Muscle layer of duodenum (tissue), 2 donors: Measurements from ENCODE around the gene SLC12A1.
A peak's percentile ranks its signal among the peaks of the same experiment; 100 is the strongest.

Source experiments
- H3K27ac ChIP-seq: one replicate; pipeline ENCODE4 v1.7.0; 2013; ENCODE audit warnings: mild to moderate bottlenecking, low read length
- H3K27me3 ChIP-seq: one replicate; pipeline ENCODE4 v1.7.0; 2013; ENCODE audit warnings: low read depth, mild to moderate bottlenecking, control low read depth, low read length
- H3K36me3 ChIP-seq, 2 donors: one replicate each; pipeline ENCODE4 v1.7.0; 2013; ENCODE audit warnings: low read length in 2 of 2, control low read depth in 1 of 2, mild to moderate bottlenecking in 1 of 2; ENCODE audit not compliant: insufficient read depth in 2 of 2, control insufficient read depth in 1 of 2
- H3K4me1 ChIP-seq, 2 donors: one replicate each; pipeline ENCODE4 v1.7.0; 2013; ENCODE audit warnings: low read length in 2 of 2, mild to moderate bottlenecking in 2 of 2, control low read depth in 1 of 2, moderate library complexity in 1 of 2; ENCODE audit not compliant: insufficient read depth in 2 of 2, control insufficient read depth in 1 of 2
- H3K4me3 ChIP-seq, 2 donors: one replicate each; pipeline ENCODE4 v1.7.0; 2013; ENCODE audit warnings: low read length in 2 of 2, low read depth in 1 of 2, mild to moderate bottlenecking in 1 of 2
- H3K9me3 ChIP-seq, 2 donors: one replicate each; pipeline ENCODE4 v1.7.0; 2013; ENCODE audit warnings: low read length in 2 of 2, control low read depth in 1 of 2, mild to moderate bottlenecking in 1 of 2; ENCODE audit not compliant: control insufficient read depth in 1 of 2
- donor health status: healthy.

Gene SLC12A1

GRCh38 chr15:48331796-48332641, 125.9 kb downstream of the SLC12A1 start:
- H3K9me3 ChIP-seq: no peaks in the 10 kb centered on the region

GRCh38 chr15:48332642-48333034, 126.5 kb downstream of the SLC12A1 start:
- H3K4me1 ChIP-seq: peaks cover 5 to 19% of the 10 kb centered on the region in 2 donors
- H3K36me3 ChIP-seq: peaks cover 16 to 23% of the 10 kb centered on the region in 2 donors
- H3K27ac ChIP-seq: no peak overlapping the region
- H3K9me3 ChIP-seq: no peaks in the 10 kb centered on the region
- H3K27me3 ChIP-seq: no peaks in the 10 kb centered on the region
- peak overlapping the region; percentile 85 to 92 for H3K4me3 ChIP-seq

More at GRCh38 chr15:48331796-48332641, 125.9 kb downstream of the SLC12A1 start:
- Histone ChIP-seq H3K36me3 (peaks cover 16 to 21% of the 10 kb centered on the region in 2 donors), H3K4me3 (peak overlapping the region; percentile 85 to 92), H3K4me1 (peaks cover 5 to 19% of the 10 kb centered on the region in 2 donors), H3K27me3 (no peaks in the 10 kb centered on the region), H3K27ac (peak overlapping the region; percentile 87)

DNA sequence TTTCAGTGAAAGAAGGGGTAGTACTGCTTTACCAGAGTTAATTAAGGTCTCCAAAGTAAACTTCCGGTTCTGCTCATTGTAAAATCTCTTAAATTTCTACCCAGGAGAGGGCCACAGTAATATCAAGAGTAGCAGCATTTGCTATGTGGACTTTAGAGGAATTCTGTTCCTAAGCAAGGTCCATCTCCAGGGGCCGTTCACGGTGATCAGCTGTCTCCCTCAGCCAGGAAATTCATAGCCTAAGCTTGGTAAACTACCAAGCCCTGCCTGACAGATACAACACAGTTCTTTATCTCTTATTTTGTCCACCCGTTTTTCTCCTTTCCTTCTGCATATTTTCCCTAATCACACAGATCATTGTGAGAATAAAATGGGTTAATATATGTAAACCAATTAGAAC, 127.4 kb downstream of the SLC12A1 start:
- Histone ChIP-seq H3K4me1 (peaks cover 5 to 19% of the 10 kb centered on the region in 2 donors), H3K9me3 (no peaks in the 10 kb centered on the region), H3K27ac (no peak overlapping the region), H3K36me3 (peaks cover 19 to 25% of the 10 kb centered on the region in 2 donors), H3K4me3 (no peak overlapping the region), H3K27me3 (no peaks in the 10 kb centered on the region)

GRCh38 chr15:48334260-48334659, 128.2 kb downstream of the SLC12A1 start:
- H3K36me3 ChIP-seq: peaks cover 19 to 25% of the 10 kb centered on the region in 2 donors

DNA sequence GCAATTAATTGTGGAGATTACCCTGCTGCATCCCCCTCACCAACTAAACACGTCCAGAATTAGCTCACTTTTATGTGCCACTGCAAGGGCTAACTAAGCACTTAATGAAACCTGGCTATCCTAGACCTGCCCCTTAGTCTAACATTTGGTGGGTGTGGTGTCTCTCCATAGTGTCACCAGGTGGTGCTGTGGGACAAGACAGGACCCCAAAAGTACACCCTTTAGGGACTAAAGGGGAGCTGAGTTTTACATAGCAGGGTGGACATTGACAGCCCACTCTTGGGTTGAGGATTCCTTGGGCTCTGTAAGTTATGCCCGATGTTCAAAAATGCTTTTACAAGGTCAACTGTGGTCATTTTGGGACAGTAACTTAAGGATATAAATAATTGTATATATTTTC, 130.8 kb downstream of the SLC12A1 start:
- Histone ChIP-seq H3K9me3 (no peaks in the 10 kb centered on the region), H3K4me3 (no peak overlapping the region), H3K36me3 (peaks cover 19 to 45% of the 10 kb centered on the region in 2 donors), H3K4me1 (peaks cover 0 to 9% of the 10 kb centered on the region in 2 donors), H3K27ac (no peak overlapping the region), H3K27me3 (no peaks in the 10 kb centered on the region)

More at GRCh38 chr15:48334260-48334659, 128.2 kb downstream of the SLC12A1 start:
- Histone ChIP-seq H3K27me3 (no peaks in the 10 kb centered on the region), H3K27ac (no peak overlapping the region), H3K9me3 (no peaks in the 10 kb centered on the region), H3K4me1 (peaks cover 5 to 19% of the 10 kb centered on the region in 2 donors), H3K4me3 (no peak overlapping the region)

- no peak overlapping the region for H3K4me3 ChIP-seq
- H3K27me3 ChIP-seq: no peaks in the 10 kb centered on the region
- no peaks in the 10 kb centered on the region for H3K9me3 ChIP-seq
- H3K27ac ChIP-seq: no peak overlapping the region
- H3K4me1 ChIP-seq: peaks cover 0 to 3% of the 10 kb centered on the region in 2 donors
- peaks cover 19 to 52% of the 10 kb centered on the region in 2 donors for H3K36me3 ChIP-seq
Measured at GRCh38 chr15:48337607-48338006, 131.5 kb downstream of the SLC12A1 start.

- no peaks in the 10 kb centered on the region for H3K4me1 ChIP-seq
- peaks cover 9 to 56% of the 10 kb centered on the region in 2 donors for H3K36me3 ChIP-seq
- H3K27me3 ChIP-seq: no peaks in the 10 kb centered on the region
- H3K9me3 ChIP-seq: no peaks in the 10 kb centered on the region
- H3K27ac ChIP-seq: no peak overlapping the region
- H3K4me3 ChIP-seq: no peak overlapping the region
Measured at GRCh38 chr15:48340111-48340510, 134.0 kb downstream of the SLC12A1 start.

- Histone ChIP-seq H3K27ac (no peak overlapping the region), H3K9me3 (no peaks in the 10 kb centered on the region), H3K4me3 (no peak overlapping the region), H3K36me3 (peaks cover 0 to 39% of the 10 kb centered on the region in 2 donors), H3K4me1 (no peaks in the 10 kb centered on the region), H3K27me3 (no peaks in the 10 kb centered on the region)
Measured at GRCh38 chr15:48343865-48344264, 137.8 kb downstream of the SLC12A1 start.

DNA sequence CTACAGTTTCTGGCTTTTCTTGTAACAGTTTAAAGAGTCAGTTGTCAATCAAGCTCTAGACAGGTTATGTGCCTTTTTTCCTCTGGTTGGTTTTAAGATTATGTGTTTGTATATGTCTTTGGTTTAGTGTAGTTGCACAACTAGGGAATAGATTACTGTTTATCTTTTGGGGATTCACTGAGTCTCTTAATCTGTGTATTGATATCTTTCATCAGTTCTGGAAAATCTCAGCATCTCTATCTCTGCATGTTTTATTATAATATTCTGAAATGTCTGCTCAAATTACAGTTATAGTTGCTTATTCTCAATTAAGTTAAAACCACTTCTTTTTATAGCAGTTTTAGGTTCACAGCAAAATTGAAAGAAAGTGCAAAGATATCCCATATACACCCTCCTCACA, 139.4 kb downstream of the SLC12A1 start:
- H3K4me1 ChIP-seq: no peaks in the 10 kb centered on the region
- H3K9me3 ChIP-seq: no peaks in the 10 kb centered on the region
- peaks cover 0 to 30% of the 10 kb centered on the region in 2 donors for H3K36me3 ChIP-seq
- H3K27me3 ChIP-seq: no peaks in the 10 kb centered on the region
- no peak overlapping the region for H3K4me3 ChIP-seq
- no peak overlapping the region for H3K27ac ChIP-seq

DNA sequence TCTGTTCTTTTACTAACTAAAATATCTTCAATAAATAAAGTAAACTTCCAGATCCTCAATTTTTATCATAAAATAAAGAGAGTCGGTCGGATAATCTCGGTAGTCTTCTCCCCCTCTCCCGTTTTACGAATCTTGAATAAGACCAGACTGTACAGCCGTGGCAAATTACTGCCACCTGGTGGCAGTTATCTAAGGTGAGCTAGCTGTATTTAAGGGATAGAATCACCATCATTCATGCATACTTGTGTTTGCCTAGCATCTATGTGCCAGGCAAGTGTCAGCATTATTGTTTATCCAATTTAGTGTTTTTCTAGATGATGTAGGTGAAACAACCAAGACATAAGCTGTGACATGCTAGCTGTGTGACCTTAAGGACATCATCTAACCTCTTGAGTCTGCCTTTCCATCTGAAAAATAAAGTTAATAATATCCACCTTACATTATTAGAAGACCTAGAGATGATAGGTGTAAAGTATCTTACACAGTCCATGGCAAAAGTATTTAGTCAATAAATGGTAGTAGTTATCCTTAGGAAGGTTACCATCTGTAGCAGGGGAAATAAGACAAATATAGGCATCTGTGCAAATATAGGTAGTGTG, 146.5 kb downstream of the SLC12A1 start:
- no peaks in the 10 kb centered on the region for H3K27me3 ChIP-seq
- H3K27ac ChIP-seq: no peak overlapping the region
- H3K4me1 ChIP-seq: no peaks in the 10 kb centered on the region
- no peaks in the 10 kb centered on the region for H3K36me3 ChIP-seq
- no peak overlapping the region for H3K4me3 ChIP-seq
- no peaks in the 10 kb centered on the region for H3K9me3 ChIP-seq
